GM04504 (cell line): ENCODE results near the gene ATAD3B.
"Not testable (repeated sequence)": the region's sequence is repeated elsewhere in the genome, so short reads cannot be mapped to it uniquely, and the experiment has no call there.

Experiments used
- DNase-seq: peaks from one replicate; pipeline ENCODE4 v3.0.0-alpha.2; 2012; ENCODE audit warnings: low read depth

The ATAD3B gene

GRCh38 chr1:1432951-1433803 lies 38.4 kb upstream of the ATAD3B start:
- no peak for DNase-seq

DNA sequence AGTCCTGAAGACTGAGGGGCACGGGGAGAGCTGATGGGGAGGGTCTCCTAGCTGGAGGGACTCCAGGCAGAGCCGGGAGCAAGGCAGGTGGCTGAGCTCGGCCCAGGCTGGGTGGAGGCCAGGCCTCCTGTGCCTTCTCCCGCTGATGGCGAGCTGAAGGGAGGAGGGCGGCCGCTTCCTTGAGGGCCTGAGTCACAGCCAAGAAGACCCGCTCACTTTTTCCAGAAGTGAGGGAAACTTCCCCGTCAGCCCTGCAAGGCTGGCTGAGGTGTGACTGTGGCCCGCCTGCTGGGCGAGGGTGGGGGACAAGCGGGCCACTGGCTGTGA lies 37.8 kb upstream of the ATAD3B start:
- no peak for DNase-seq

GRCh38 chr1:1434131-1434823 lies 37.3 kb upstream of the ATAD3B start:
- DNase-seq, result no peak

DNA sequence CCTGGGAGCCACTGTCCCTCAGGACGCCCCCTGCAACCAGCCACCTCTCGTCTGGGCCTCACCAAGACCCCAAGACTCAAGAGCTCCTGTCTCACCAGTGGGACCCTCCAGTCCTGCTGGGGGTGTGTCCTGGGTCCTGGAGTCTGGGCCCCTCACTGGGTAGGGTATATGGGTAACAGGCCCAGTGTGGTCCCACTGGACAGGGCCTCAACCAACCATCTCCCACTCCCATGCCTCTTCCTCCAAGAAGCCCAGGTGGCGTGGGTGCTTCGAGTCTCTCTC lies 36.8 kb upstream of the ATAD3B start:
- DNase-seq, result no peak

DNA sequence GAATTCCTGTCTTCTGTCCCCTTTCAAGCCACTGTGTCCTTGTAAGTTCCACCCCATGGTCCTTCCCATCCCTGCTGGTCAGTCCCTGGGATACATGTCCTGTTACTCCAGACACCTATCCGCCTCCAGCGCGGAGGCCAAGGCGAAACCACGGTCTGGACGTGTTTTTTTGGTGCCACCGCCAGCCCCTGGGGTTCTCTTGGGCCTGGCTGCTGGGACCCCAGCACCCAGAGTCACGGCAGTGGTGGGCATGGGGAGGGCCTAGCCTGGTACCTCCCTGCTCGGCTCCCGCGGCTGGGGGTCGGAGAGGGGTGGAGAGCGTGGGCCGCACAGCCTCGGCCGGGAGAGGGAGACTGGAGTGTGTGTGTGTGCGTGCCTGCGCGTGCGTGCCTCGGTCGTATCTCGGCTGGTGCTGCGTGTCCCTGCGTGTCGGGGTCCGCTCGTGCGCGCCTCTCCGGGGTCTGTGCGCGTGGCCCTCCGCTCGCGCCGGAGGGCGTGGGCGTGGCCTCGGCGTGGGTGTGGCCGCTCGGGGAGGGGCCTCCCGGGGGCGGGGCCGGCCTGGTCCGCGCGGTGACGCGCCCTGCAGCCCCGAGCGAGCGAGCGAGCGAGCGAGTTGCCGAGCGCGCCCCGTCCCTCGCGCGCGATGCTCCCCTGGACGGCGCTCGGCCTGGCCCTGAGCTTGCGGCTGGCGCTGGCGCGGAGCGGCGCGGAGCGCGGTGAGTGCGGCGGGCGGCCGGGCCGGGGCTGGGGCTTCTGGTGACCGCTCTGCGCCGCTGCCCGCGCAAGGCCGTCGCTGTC lies 36.3 kb upstream of the ATAD3B start, which contains the start of gene VWA1:
Gene VWA1 (plus strand): TSS at position 585 of the 798 bp plus-strand sequence. CDS start 59 bp downstream, at position 644.
- DNase-seq, result peak; percentile 21

- DNase-seq, result no peak
These were observed 35.5 kb upstream of the ATAD3B start for GRCh38 chr1:1435911-1436629.

DNA sequence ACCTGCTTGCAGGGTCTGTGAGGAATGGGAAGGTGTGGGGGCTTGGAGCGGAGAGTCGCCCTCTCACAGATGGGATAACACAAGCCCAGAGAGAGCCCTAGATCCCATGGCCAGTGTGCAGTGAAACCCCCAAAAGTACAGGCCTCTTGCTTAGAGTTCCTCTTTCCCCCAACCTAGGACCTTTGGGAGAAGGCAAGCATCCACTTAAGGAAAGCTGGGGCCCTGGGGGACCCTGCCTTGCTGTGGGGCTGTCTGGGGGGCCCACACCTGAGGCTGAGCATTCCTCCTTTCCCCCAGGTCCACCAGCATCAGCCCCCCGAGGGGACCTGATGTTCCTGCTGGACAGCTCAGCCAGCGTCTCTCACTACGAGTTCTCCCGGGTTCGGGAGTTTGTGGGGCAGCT lies 34.9 kb upstream of the ATAD3B start:
- no peak for DNase-seq

- DNase-seq, result no peak
These were observed 34.3 kb upstream of the ATAD3B start for GRCh38 chr1:1437033-1437903.

- no peak for DNase-seq
These were observed 33.6 kb upstream of the ATAD3B start for GRCh38 chr1:1437904-1438376.

DNA sequence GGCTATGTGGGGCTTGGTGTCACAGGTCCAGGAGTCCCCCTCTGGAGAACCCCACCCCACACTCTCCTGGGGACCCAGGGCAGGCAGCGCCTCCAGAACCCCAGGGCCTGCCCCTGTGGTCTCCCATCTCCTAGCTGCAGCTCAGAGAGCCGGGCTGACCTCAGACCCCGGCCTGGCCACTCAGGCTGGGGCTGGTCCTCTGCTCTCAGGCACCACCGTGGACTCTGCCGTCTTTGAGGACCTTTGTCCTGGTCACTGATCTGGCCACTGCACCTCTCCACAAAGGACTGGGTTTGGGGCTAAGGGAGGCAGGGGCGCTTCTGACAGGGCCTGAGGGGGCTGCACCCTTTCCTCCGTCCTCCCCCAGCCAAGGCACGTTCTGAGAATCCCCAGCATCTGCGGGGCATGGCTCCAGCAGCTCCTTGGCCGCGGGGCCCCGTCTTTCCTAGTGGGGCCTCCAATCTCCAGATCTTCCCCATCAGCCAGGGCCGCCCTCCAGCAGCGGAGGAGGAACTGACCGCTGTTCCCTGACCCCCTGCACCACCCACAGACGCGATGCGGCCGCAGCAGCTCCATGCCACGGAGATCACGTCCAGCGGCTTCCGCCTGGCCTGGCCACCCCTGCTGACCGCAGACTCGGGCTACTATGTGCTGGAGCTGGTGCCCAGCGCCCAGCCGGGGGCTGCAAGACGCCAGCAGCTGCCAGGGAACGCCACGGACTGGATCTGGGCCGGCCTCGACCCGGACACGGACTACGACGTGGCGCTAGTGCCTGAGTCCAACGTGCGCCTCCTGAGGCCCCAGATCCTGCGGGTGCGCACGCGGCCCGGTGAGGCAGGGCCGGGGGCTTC lies 32.8 kb upstream of the ATAD3B start:
- DNase-seq, result no peak

DNA sequence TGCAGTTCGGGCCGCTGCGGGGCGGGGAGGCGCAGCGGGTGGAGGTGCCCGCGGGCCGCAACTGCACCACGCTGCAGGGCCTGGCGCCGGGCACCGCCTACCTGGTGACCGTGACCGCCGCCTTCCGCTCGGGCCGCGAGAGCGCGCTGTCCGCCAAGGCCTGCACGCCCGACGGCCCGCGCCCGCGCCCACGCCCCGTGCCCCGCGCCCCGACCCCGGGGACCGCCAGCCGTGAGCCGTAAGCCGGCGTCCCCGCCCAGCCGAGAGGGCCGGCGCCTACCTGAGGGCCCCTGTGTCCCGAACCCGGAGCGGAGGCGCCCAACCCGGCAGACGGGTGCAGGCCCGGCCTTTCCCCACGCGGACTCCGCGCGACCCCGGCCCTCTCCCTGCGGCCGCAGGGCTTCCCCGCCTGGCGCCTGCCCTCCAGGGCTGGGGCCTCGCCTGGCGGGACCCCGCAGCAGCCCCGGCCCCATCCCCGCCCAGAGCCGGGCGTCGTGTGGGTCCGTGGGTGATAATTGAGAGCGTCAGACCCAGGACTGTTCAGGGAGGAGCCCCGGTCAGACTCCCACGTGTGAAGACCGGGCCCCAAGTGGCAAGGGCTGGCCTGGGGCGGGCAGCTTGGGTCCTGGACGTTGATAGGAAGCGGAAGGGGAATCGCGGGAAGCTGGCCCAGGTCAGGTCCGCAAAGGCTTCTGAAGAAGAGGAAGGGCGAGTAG lies 31.9 kb upstream of the ATAD3B start:
- no peak for DNase-seq

DNA sequence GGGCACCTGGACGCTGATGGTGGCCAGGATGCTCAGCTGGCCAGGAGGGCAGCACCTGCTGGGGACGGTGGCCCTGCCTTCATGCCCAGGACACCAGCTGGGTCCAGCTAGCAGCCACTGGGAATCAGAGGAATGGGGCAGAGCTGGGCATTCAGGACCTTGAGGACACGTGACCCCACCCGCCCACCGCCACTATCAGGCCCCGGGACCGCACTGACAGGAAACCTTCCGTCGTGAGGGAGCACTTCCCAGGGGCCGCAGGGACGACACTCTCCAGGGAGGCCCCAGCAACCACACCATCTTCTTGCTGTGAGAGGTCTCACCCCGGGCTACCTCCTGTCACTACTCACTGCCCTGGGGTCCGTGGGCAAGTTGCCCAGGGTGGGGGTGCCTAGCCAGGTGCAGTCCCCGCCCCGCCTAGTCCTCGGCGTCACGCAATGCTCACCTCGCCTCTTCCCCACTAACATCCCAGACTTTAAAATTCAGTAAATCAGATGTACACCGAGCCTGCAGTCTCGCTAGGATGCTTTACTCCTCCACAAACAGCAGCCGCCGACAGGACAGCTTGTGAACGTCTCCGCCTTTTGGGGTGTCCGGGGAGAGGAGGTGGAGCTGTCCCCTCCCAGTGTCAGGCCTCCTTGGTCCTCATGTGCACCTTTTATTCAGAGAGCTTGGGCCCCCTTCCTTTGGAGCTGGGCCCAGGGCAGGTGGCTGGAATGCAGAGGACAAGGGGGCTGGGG lies 31.1 kb upstream of the ATAD3B start:
- DNase-seq, result no peak

DNA sequence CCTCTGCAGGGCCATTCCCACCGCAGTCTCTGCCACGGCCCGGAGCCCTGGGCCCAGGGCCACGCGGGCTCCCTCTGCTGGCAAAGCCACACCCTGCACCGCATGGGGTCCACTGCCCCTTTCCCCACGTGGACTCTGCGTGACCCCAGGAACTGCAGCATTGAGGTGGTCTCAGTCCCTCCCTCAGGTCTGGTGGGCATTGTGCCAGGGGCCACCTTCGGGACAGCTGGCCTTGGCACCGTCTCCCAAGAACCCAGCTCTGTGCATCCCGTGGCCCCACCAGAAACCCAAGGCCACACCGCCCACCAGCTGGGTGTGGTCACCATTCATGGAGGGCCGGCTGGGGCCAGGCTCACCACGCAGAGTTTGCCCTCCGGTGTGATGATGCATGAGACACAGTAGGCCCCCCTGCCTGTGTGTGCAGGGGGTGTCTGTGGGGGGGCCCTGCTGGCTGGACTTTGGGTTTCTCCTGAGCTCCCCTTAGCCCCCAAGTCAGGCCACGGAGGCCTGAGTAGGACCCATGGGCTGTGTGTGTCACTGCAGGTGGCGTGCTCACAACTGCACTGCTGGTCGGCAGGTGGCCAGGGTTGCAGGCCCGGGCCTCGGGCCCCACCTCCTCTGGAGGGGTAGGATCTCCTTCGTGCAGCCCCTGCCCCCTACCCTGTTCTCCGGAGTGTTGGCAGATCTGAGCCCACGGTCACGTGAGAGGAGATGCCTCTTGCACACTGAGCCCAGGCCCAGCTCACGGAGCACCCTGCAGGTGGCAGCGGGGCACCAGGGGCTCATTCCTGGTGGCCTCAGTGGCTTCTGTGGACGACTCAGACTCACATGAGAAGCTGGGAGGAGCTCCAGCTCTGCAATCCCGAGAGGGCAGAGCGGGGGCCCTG lies 30.3 kb upstream of the ATAD3B start:
- DNase-seq, result no peak

DNA sequence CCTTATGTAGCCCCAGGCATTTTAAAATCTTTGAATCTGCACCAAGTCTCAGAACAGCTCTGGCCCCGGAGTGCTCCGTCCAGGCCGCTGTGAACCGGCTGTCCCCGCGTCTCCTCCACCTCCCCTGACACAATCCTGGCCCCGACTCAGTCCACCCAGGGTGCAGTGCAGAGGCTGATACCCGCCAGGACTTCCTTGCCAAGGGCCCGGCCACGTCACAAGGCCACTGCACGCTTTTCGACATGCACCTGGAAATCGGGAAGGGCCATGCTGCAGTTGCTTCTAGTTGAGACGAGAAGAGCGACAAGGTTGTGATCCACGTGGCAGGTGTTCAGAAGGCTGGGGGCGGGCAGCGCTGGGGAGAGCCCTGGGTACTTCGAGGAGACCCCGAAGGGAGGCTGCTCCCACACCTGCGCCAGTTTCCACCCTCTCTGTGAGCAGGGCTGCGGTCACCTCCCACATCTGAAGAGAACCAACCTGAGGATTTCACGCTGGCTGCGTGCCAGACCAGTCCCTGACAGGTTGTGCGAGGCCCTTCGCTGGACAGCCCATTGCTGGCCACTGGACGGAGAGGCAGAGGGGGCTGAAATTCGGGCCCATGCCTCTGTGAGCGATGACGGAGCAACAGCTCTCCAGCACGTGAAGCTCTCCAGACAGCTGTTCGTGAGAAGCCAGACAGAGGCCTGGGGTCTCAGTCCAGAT lies 29.3 kb upstream of the ATAD3B start:
- no peak for DNase-seq

DNA sequence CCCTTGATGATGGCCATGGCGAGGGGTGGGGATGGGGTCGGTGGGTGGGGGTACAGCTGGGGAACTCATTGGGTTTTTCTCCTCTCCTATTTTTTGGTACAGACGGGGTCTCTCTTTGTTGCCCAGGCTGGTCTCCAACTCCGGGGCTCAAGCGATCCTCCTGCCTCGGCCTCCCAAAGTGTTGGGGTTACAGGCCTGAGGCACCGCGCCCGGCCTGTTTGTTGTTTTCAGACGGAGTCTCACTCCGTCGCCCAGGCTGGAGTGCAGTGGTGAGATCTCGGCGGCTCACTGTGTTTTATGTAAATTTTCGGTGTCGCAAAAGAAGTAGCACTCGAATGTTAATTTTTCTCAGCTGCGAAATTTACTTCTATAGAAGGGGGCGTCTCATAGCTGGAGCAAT lies 24.9 kb upstream of the ATAD3B start:
- DNase-seq, result not testable (repeated sequence)

DNA sequence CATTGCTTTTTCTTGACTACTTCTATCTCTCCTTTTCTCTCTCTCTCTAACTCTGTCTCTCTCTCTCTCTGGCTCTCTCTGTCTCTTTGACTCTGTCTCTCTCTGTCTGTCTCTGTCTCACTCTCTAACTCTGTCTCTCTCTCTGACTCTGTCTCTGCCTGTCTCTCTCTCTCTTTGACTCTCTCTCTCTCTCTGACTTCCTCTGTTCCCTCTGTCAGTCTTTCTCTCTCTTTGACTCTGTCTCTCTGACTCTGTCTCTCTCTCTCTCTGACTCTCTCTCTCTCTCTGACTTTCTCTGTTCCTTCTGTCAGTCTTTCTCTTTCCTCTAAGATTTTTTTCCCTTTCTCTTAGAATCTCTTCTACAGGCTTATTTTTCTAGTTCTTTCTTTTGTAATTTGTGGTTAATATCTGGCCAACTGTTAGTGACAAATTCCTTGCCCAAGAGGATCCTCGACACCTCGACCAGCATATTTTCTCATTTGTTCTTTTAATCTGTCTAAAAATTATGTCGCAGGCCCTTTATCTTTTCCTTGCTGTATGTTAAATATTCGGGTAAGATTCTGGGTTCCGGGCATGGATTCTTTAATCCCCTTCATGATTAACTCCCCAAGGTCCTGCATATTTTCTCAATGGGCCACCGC lies 22.3 kb upstream of the ATAD3B start, which contains the start of gene ATAD3C:
Gene ATAD3C (plus strand): TSS at position 591 of the 641 bp plus-strand sequence. CDS start 995 bp downstream, outside the sequence.
- no peak for DNase-seq
